Measurements from ENCODE around the gene BRAF. TPM values are rescaled to one million over a fixed set of nuclear protein-coding genes. Genes with fewer than 3 reads are reported as not detected.

Gene BRAF
- polyA plus RNA-seq, 1 experiment = 8.9 TPM

GRCh38 chr7:140873434-140873833, 51.3 kb downstream of the BRAF start:
- ChIA-PET POLR2A (interaction anchor here (0.6 kb wide), 1 partner anchor 15 kb away, joined by 4 read pairs; no protein-coding TSS in a partner anchor), CTCF (interaction anchor here (0.9 to 1.4 kb wide), 2 partner anchors 16 to 62 kb away, joined by 3 to 4 read pairs; no protein-coding TSS in a partner anchor)
- Histone ChIP-seq H3K27me3 (ENCODE audit: control insufficient read depth, insufficient read depth, low read length) (no peaks in the 10 kb centered on the region), H3K36me3 (ENCODE audit: control insufficient read depth, insufficient read depth, low read length) (no peaks in the 10 kb centered on the region), H3K4me3 (ENCODE audit: low read depth, low read length) (no peak overlapping the region)
- no peak for DNase-seq (ENCODE audit: low read depth)
- TF ChIP-seq CTCF (IDR thresholded peaks at IDR 0.05; ENCODE audit: insufficient read depth, low read depth, low read length) = no peak

GRCh38 chr7:140870003-140870402, 54.7 kb downstream of the BRAF start:
- ChIA-PET CTCF (no interaction called here), POLR2A (interaction anchor here (0.7 kb wide), 1 partner anchor 75 kb away, joined by 8 read pairs; no protein-coding TSS in a partner anchor)
- Histone ChIP-seq H3K4me3 (ENCODE audit: low read depth, low read length) (no peak overlapping the region), H3K36me3 (ENCODE audit: control insufficient read depth, insufficient read depth, low read length) (no peaks in the 10 kb centered on the region), H3K27me3 (ENCODE audit: control insufficient read depth, insufficient read depth, low read length) (no peaks in the 10 kb centered on the region)
- no peak for DNase-seq (ENCODE audit: low read depth)
- no peak for TF ChIP-seq CTCF (IDR thresholded peaks at IDR 0.05; ENCODE audit: insufficient read depth, low read depth, low read length)

- DNase-seq (ENCODE audit: low read depth) = no peak
- H3K27me3 ChIP-seq (ENCODE audit: control insufficient read depth, insufficient read depth, low read length) = no peaks in the 10 kb centered on the region
- no peaks in the 10 kb centered on the region for H3K36me3 ChIP-seq (ENCODE audit: control insufficient read depth, insufficient read depth, low read length)
- ChIA-PET CTCF (no interaction called here), POLR2A (no interaction called here)
- H3K4me3 ChIP-seq (ENCODE audit: low read depth, low read length) = no peak overlapping the region
- no peak for TF ChIP-seq CTCF (IDR thresholded peaks at IDR 0.05; ENCODE audit: insufficient read depth, low read depth, low read length)
Observed at GRCh38 chr7:140869430-140869829, 55.3 kb downstream of the BRAF start.

- POLR2A ChIA-PET = no interaction called here
- no peak for TF ChIP-seq CTCF (IDR thresholded peaks at IDR 0.05; ENCODE audit: insufficient read depth, low read depth, low read length)
- Histone ChIP-seq H3K36me3 (ENCODE audit: control insufficient read depth, insufficient read depth, low read length) (no peaks in the 10 kb centered on the region), H3K4me3 (ENCODE audit: low read depth, low read length) (no peak overlapping the region), H3K27me3 (ENCODE audit: control insufficient read depth, insufficient read depth, low read length) (no peaks in the 10 kb centered on the region)
- CTCF ChIA-PET = no interaction called here
- no peak for DNase-seq (ENCODE audit: low read depth)
Observed at GRCh38 chr7:140867467-140868462, 57.0 kb downstream of the BRAF start.

- no peaks in the 10 kb centered on the region for H3K36me3 ChIP-seq (ENCODE audit: control insufficient read depth, insufficient read depth, low read length)
- DNase-seq (ENCODE audit: low read depth) = no peak
- no peak for TF ChIP-seq CTCF (IDR thresholded peaks at IDR 0.05; ENCODE audit: insufficient read depth, low read depth, low read length)
- no peaks in the 10 kb centered on the region for H3K27me3 ChIP-seq (ENCODE audit: control insufficient read depth, insufficient read depth, low read length)
- H3K4me3 ChIP-seq (ENCODE audit: low read depth, low read length) = no peak overlapping the region
- POLR2A ChIA-PET = no interaction called here
- CTCF ChIA-PET = no interaction called here
Observed at GRCh38 chr7:140866926-140867325, 57.8 kb downstream of the BRAF start.
